Mesenchymal stem cell (in vitro differentiated cells and primary cell): ENCODE results near the gene NFKB1.

Experiments
- DNase-seq: peaks from one replicate; pipeline ENCODE4 v3.0.0-alpha.2; 2013
- H2AFZ ChIP-seq: one replicate; pipeline ENCODE4 v1.6.1; 2013; ENCODE audit warnings: low read depth, mild to moderate bottlenecking, control low read depth, inconsistent platforms, low read length, moderate library complexity
- H2AK5ac ChIP-seq: 2 replicates; pipeline ENCODE4 v1.6.1; 2013; ENCODE audit warnings: low read length, moderate library complexity, mild to moderate bottlenecking, inconsistent platforms; ENCODE audit not compliant: severe bottlenecking
- H2BK120ac ChIP-seq: one replicate; pipeline ENCODE4 v1.6.1; 2013; ENCODE audit warnings: low read depth, mild to moderate bottlenecking, inconsistent platforms, low read length, moderate library complexity
- H2BK12ac ChIP-seq, 2 experiments: one replicate each; pipeline ENCODE4 v1.6.1; 2013; ENCODE audit warnings: inconsistent platforms in 2 of 2, low read length in 2 of 2, mild to moderate bottlenecking in 2 of 2, moderate library complexity in 2 of 2, control low read depth in 1 of 2
- H2BK15ac ChIP-seq: one replicate; pipeline ENCODE4 v1.6.1; 2013; ENCODE audit warnings: mild to moderate bottlenecking, low read depth, inconsistent platforms; ENCODE audit not compliant: poor library complexity, severe bottlenecking
- H2BK5ac ChIP-seq: 2 replicates; pipeline ENCODE4 v1.6.1; 2013; ENCODE audit warnings: low read depth, mild to moderate bottlenecking, low read length, control low read depth, inconsistent platforms; ENCODE audit not compliant: poor library complexity, severe bottlenecking
- H3K14ac ChIP-seq, 2 experiments: one replicate each; pipeline ENCODE4 v1.6.1; 2013; ENCODE audit warnings: inconsistent platforms in 2 of 2, low read length in 2 of 2, control low read depth in 1 of 2, mild to moderate bottlenecking in 1 of 2, moderate library complexity in 1 of 2
- H3K18ac ChIP-seq, 2 experiments: one replicate each; pipeline ENCODE4 v1.6.1; 2013; ENCODE audit warnings: inconsistent platforms in 2 of 2, low read length in 2 of 2, control low read depth in 1 of 2, low read depth in 1 of 2, mild to moderate bottlenecking in 1 of 2
- H3K23ac ChIP-seq, 2 experiments: one replicate each; pipeline ENCODE4 v1.6.1; 2013; ENCODE audit warnings: inconsistent platforms in 2 of 2, low read length in 2 of 2, mild to moderate bottlenecking in 2 of 2, moderate library complexity in 2 of 2, control low read depth in 1 of 2
- H3K27ac ChIP-seq: 2 replicates; pipeline ENCODE4 v1.5.1; 2013; ENCODE audit warnings: mild to moderate bottlenecking, moderate library complexity, low read length, control low read depth, inconsistent platforms; ENCODE audit not compliant: poor library complexity, severe bottlenecking
- H3K27me3 ChIP-seq, 2 experiments: 2 replicates each; pipeline versions ENCODE4 v1.6.1 to v1.7.0; 2013; ENCODE audit warnings: low read length in 2 of 2, mild to moderate bottlenecking in 2 of 2, moderate library complexity in 2 of 2, control low read depth in 1 of 2, inconsistent platforms in 1 of 2; ENCODE audit not compliant: control insufficient read depth in 1 of 2, insufficient read depth in 1 of 2
- H3K36me3 ChIP-seq, 2 experiments: 2 replicates each; pipeline versions ENCODE4 v1.6.1 to v1.7.0; 2013; ENCODE audit warnings: low read length in 2 of 2, control low read depth in 1 of 2, inconsistent platforms in 1 of 2, low read depth in 1 of 2, mild to moderate bottlenecking in 1 of 2; ENCODE audit not compliant: insufficient read depth in 2 of 2, control insufficient read depth in 1 of 2
- H3K4ac ChIP-seq, 2 experiments: one replicate each; pipeline ENCODE4 v1.6.1; 2013; ENCODE audit warnings: inconsistent platforms in 2 of 2, low read length in 2 of 2, mild to moderate bottlenecking in 2 of 2, moderate library complexity in 2 of 2, control low read depth in 1 of 2, low read depth in 1 of 2
- H3K4me1 ChIP-seq: 2 replicates; pipeline ENCODE4 v1.6.1; 2013; ENCODE audit warnings: low read depth, low read length, control low read depth; ENCODE audit not compliant: control insufficient read depth, insufficient read depth
- H3K4me2 ChIP-seq: 2 replicates; pipeline ENCODE4 v1.6.1; 2013; ENCODE audit warnings: low read length, mild to moderate bottlenecking, inconsistent platforms; ENCODE audit not compliant: poor library complexity, severe bottlenecking
- H3K4me3 ChIP-seq, 2 experiments: 2 replicates each; pipeline versions ENCODE4 v1.5.1 to v1.7.0; 2013; ENCODE audit warnings: low read length in 2 of 2, mild to moderate bottlenecking in 2 of 2, control low read depth in 1 of 2, low read depth in 1 of 2; ENCODE audit not compliant: insufficient read depth in 1 of 2
- H3K79me1 ChIP-seq: replicated peaks from 2 replicates; pipeline ENCODE4 v1.6.1; 2013; ENCODE audit warnings: mild to moderate bottlenecking, control low read depth, low read length, inconsistent platforms; ENCODE audit not compliant: poor library complexity, severe bottlenecking
- H3K9ac ChIP-seq: 2 replicates; pipeline ENCODE4 v1.7.0; 2013; ENCODE audit warnings: mild to moderate bottlenecking, low read length, moderate library complexity
- H3K9me3 ChIP-seq: 2 replicates; pipeline ENCODE4 v1.7.0; 2013; ENCODE audit warnings: mild to moderate bottlenecking, low read length; ENCODE audit not compliant: control insufficient read depth
- H4K8ac ChIP-seq: one replicate; pipeline ENCODE4 v1.6.1; 2013; ENCODE audit warnings: inconsistent platforms, mild to moderate bottlenecking, low read length, moderate library complexity
- H4K91ac ChIP-seq: one replicate; pipeline ENCODE4 v1.6.1; 2013; ENCODE audit warnings: mild to moderate bottlenecking, low read length, inconsistent platforms
- WGBS: methylation state at CpG from one replicate; pipeline ENCODE4 v1.1.7; 2013; ENCODE audit warnings: mixed read lengths; 5-methylcytosine and 5-hydroxymethylcytosine counted together

Gene NFKB1

GRCh38 chr4:102522031-102522440 is 20.9 kb downstream of the NFKB1 start:
- H3K27me3 ChIP-seq, result no peaks in the 10 kb centered on the region
- peaks cover 0 to 5% of the 10 kb centered on the region in 2 experiments for H3K36me3 ChIP-seq
- H3K14ac ChIP-seq, result no peak overlapping the region
- H3K23ac ChIP-seq, result no peak overlapping the region
- no peak overlapping the region for H4K91ac ChIP-seq
- 87% methylated on average over 2 of the region's 3 CpGs for WGBS
- no peaks in the 10 kb centered on the region for H3K9me3 ChIP-seq
- no peak overlapping the region for H3K18ac ChIP-seq
- no peak overlapping the region for H3K9ac ChIP-seq
- H2AK5ac ChIP-seq, result no peak overlapping the region
- H3K4me1 ChIP-seq, result no peaks in the 10 kb centered on the region
- H3K4me3 ChIP-seq, result no peak overlapping the region
- no peak overlapping the region for H3K27ac ChIP-seq
- H2BK12ac ChIP-seq, result no peak overlapping the region
- no peak overlapping the region for H4K8ac ChIP-seq
- H2BK120ac ChIP-seq, result no peak overlapping the region
- no peak overlapping the region for H3K4me2 ChIP-seq
- H2BK5ac ChIP-seq, result no peak overlapping the region
- no peak overlapping the region for H2AFZ ChIP-seq
- H3K4ac ChIP-seq, result no peak overlapping the region
- peaks cover 22% of the 10 kb centered on the region for H3K79me1 ChIP-seq
- no peak for DNase-seq
- H2BK15ac ChIP-seq, result no peak overlapping the region

- no peak overlapping the region for H3K23ac ChIP-seq
- WGBS, result 97% methylated on average over 7 of the region's 7 CpGs
- H3K4ac ChIP-seq, result no peak overlapping the region
- H2AFZ ChIP-seq, result no peak overlapping the region
- H3K79me1 ChIP-seq, result peaks cover 24% of the 10 kb centered on the region
- H3K18ac ChIP-seq, result no peak overlapping the region
- H3K27ac ChIP-seq, result no peak overlapping the region
- no peak overlapping the region for H2BK15ac ChIP-seq
- H2BK12ac ChIP-seq, result no peak overlapping the region
- no peak overlapping the region for H3K14ac ChIP-seq
- no peaks in the 10 kb centered on the region for H3K27me3 ChIP-seq
- H2BK5ac ChIP-seq, result no peak overlapping the region
- no peak for DNase-seq
- H2AK5ac ChIP-seq, result no peak overlapping the region
- no peak overlapping the region for H3K4me2 ChIP-seq
- no peak overlapping the region for H4K91ac ChIP-seq
- H3K36me3 ChIP-seq, result peaks cover 0 to 13% of the 10 kb centered on the region in 2 experiments
- no peak overlapping the region for H3K4me3 ChIP-seq
- H3K9ac ChIP-seq, result no peak overlapping the region
- no peaks in the 10 kb centered on the region for H3K9me3 ChIP-seq
- no peaks in the 10 kb centered on the region for H3K4me1 ChIP-seq
- H2BK120ac ChIP-seq, result no peak overlapping the region
- H4K8ac ChIP-seq, result no peak overlapping the region
Measured at GRCh38 chr4:102524691-102525090, 23.5 kb downstream of the NFKB1 start.

GRCh38 chr4:102525097-102525496 is 23.9 kb downstream of the NFKB1 start:
- no peak overlapping the region for H3K18ac ChIP-seq
- no peaks in the 10 kb centered on the region for H3K27me3 ChIP-seq
- H3K14ac ChIP-seq, result no peak overlapping the region
- H3K9ac ChIP-seq, result no peak overlapping the region
- no peak overlapping the region for H2BK120ac ChIP-seq
- H3K4me3 ChIP-seq, result no peak overlapping the region
- WGBS, result 97% methylated on average over 4 of the region's 5 CpGs
- no peak overlapping the region for H3K23ac ChIP-seq
- no peak overlapping the region for H2AFZ ChIP-seq
- no peak overlapping the region for H3K4me2 ChIP-seq
- H4K91ac ChIP-seq, result no peak overlapping the region
- H2BK15ac ChIP-seq, result no peak overlapping the region
- peaks cover 22% of the 10 kb centered on the region for H3K79me1 ChIP-seq
- no peaks in the 10 kb centered on the region for H3K4me1 ChIP-seq
- DNase-seq, result peak; percentile 65
- no peak overlapping the region for H2BK12ac ChIP-seq
- no peaks in the 10 kb centered on the region for H3K9me3 ChIP-seq
- H3K4ac ChIP-seq, result no peak overlapping the region
- H2BK5ac ChIP-seq, result no peak overlapping the region
- H3K27ac ChIP-seq, result no peak overlapping the region
- no peak overlapping the region for H4K8ac ChIP-seq
- peaks cover 0 to 17% of the 10 kb centered on the region in 2 experiments for H3K36me3 ChIP-seq
- no peak overlapping the region for H2AK5ac ChIP-seq

DNA sequence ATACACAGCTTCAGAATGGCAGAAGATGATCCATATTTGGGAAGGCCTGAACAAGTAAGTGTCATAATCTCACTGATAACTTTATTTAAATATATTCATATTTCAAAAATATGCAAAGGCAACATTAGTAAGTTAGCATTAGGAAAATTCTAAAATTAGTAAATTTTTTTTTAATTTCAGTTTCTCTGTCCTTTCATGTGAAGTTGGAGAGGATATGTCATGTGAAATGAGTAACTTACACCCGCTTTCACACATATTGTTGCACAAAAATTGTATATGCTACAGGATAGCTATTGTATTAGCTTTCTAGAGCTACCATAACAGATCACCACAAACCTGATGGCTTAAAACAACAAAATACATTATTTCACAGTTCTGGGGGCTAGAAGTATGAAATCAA is 24.3 kb downstream of the NFKB1 start:
- H3K4me1 ChIP-seq, result no peaks in the 10 kb centered on the region
- H3K27ac ChIP-seq, result no peak overlapping the region
- H2BK120ac ChIP-seq, result no peak overlapping the region
- no peak overlapping the region for H3K9ac ChIP-seq
- H3K18ac ChIP-seq, result no peak overlapping the region
- H3K9me3 ChIP-seq, result no peaks in the 10 kb centered on the region
- no peaks in the 10 kb centered on the region for H3K27me3 ChIP-seq
- no CpG with 5 or more reads among the region's 1 CpG for WGBS
- H3K4me2 ChIP-seq, result no peak overlapping the region
- H3K36me3 ChIP-seq, result peaks cover 0 to 21% of the 10 kb centered on the region in 2 experiments
- H3K23ac ChIP-seq, result no peak overlapping the region
- H3K79me1 ChIP-seq, result peaks cover 22% of the 10 kb centered on the region
- no peak overlapping the region for H4K8ac ChIP-seq
- no peak for DNase-seq
- H2AK5ac ChIP-seq, result no peak overlapping the region
- no peak overlapping the region for H3K4ac ChIP-seq
- H3K14ac ChIP-seq, result no peak overlapping the region
- no peak overlapping the region for H2BK15ac ChIP-seq
- no peak overlapping the region for H2BK12ac ChIP-seq
- no peak overlapping the region for H2AFZ ChIP-seq
- no peak overlapping the region for H2BK5ac ChIP-seq
- H3K4me3 ChIP-seq, result no peak overlapping the region
- no peak overlapping the region for H4K91ac ChIP-seq
